IgD-negative memory B cell (primary cell): ENCODE data around the gene PLEKHG3. TPM values are rescaled to one million over a fixed set of nuclear protein-coding genes. Genes with fewer than 3 reads are reported as not detected.
"Not testable (repeated sequence)": the region's sequence is repeated elsewhere in the genome, so short reads cannot be mapped to it uniquely, and the experiment has no call there.

Experiments used
- H3K27ac Mint-ChIP-seq, 3 donors: one replicate each; pipeline ENCODE4 v1.8.0; 2020 to 2022; ENCODE audit warnings: mild to moderate bottlenecking in 3 of 3, mixed read lengths in 3 of 3, moderate library complexity in 1 of 3
- H3K27me3 Mint-ChIP-seq: one replicate; pipeline ENCODE4 v1.8.0; 2021; ENCODE audit warnings: mixed read lengths
- H3K36me3 Mint-ChIP-seq: one replicate; pipeline ENCODE4 v1.8.0; 2020; ENCODE audit warnings: mild to moderate bottlenecking, mixed read lengths
- H3K4me1 Mint-ChIP-seq, 3 donors: one replicate each; pipeline ENCODE4 v1.8.0; 2020 to 2022; ENCODE audit warnings: mixed read lengths in 3 of 3, mild to moderate bottlenecking in 1 of 3
- H3K4me3 Mint-ChIP-seq, 4 donors: one replicate each; pipeline ENCODE4 v1.8.0; 2020 to 2022; ENCODE audit warnings: mild to moderate bottlenecking in 4 of 4, mixed read lengths in 4 of 4, moderate library complexity in 3 of 4
- H3K9me3 Mint-ChIP-seq, 3 donors: one replicate each; pipeline ENCODE4 v1.8.0; 2020 to 2021; ENCODE audit warnings: mixed read lengths in 3 of 3, mild to moderate bottlenecking in 1 of 3
- polyA plus RNA-seq: library from polyadenylated mRNA; unstranded; fragments of 300-500 nt; fragmentation: Illumina TruSeq; gene quantifications from one replicate; pipeline ENCODE4 v1.2.3, GENCODE V29; 2021

Gene PLEKHG3
- 4.7 TPM for polyA plus RNA-seq

GRCh38 chr14:64704143-64704742 is at the start of gene PLEKHG3:
Gene PLEKHG3 (plus strand): TSS chr14:64704424. CDS start chr14:64727632, 23,208 bp downstream.
- Mint-ChIP-seq H3K36me3 (no peaks in the 10 kb centered on the region), H3K27me3 (peaks cover 50% of the 10 kb centered on the region), H3K4me1 (peaks cover 14 to 37% (median 28%) of the 10 kb centered on the region in 3 donors), H3K27ac (peak within 1 kb of the TSS in 1 of 3 donors; percentile 75), H3K4me3 (peak within 1 kb of the TSS; percentile 51 to 91 (median 76)), H3K9me3 (no peaks in the 10 kb centered on the region)

GRCh38 chr14:64654901-64655300 is 49.3 kb upstream of the PLEKHG3 start:
- peaks cover 5 to 9% (median 5%) of the 10 kb centered on the region in 3 donors for H3K4me1 Mint-ChIP-seq
- no peaks in the 10 kb centered on the region for H3K36me3 Mint-ChIP-seq
- no peak overlapping the region for H3K4me3 Mint-ChIP-seq
- H3K27ac Mint-ChIP-seq = no peak overlapping the region
- H3K27me3 Mint-ChIP-seq = peaks cover 5% of the 10 kb centered on the region
- peaks cover 0 to under 1% (median 0%) of the 10 kb centered on the region in 3 donors for H3K9me3 Mint-ChIP-seq

GRCh38 chr14:64656986-64657385 is 47.2 kb upstream of the PLEKHG3 start:
- Mint-ChIP-seq H3K4me3 (no peak overlapping the region), H3K27me3 (peaks cover 14% of the 10 kb centered on the region), H3K9me3 (no peaks in the 10 kb centered on the region), H3K36me3 (no peaks in the 10 kb centered on the region), H3K4me1 (peaks cover 5 to 9% (median 5%) of the 10 kb centered on the region in 3 donors), H3K27ac (no peak overlapping the region)

- Mint-ChIP-seq H3K27me3 (peaks cover 14% of the 10 kb centered on the region), H3K36me3 (no peaks in the 10 kb centered on the region), H3K4me3 (no peak overlapping the region), H3K9me3 (no peaks in the 10 kb centered on the region), H3K27ac (no peak overlapping the region), H3K4me1 (peaks cover 5 to 9% (median 5%) of the 10 kb centered on the region in 3 donors)
Measured at GRCh38 chr14:64658201-64658600, 46.0 kb upstream of the PLEKHG3 start.

- not testable (repeated sequence) for H3K36me3 Mint-ChIP-seq, H3K27ac Mint-ChIP-seq, H3K4me1 Mint-ChIP-seq, H3K9me3 Mint-ChIP-seq
- peak overlapping the region in 2 of 4 donors; percentile 63 to 72 for H3K4me3 Mint-ChIP-seq
- H3K27me3 Mint-ChIP-seq = peaks cover 13% of the 10 kb centered on the region
Measured at GRCh38 chr14:64658700-64659264, 45.4 kb upstream of the PLEKHG3 start.

- H3K9me3 Mint-ChIP-seq = no peaks in the 10 kb centered on the region
- H3K36me3 Mint-ChIP-seq = no peaks in the 10 kb centered on the region
- H3K4me1 Mint-ChIP-seq = peaks cover 5 to 6% (median 5%) of the 10 kb centered on the region in 3 donors
- peaks cover 13% of the 10 kb centered on the region for H3K27me3 Mint-ChIP-seq
- H3K27ac Mint-ChIP-seq = no peak overlapping the region
- peak overlapping the region in 1 of 4 donors; percentile 72 for H3K4me3 Mint-ChIP-seq
Measured at GRCh38 chr14:64659366-64659765, 44.9 kb upstream of the PLEKHG3 start.

- H3K4me1 Mint-ChIP-seq = peaks cover 2 to 6% (median 5%) of the 10 kb centered on the region in 3 donors
- H3K4me3 Mint-ChIP-seq = no peak overlapping the region
- H3K36me3 Mint-ChIP-seq = no peaks in the 10 kb centered on the region
- peaks cover 17% of the 10 kb centered on the region for H3K27me3 Mint-ChIP-seq
- no peaks in the 10 kb centered on the region for H3K9me3 Mint-ChIP-seq
- no peak overlapping the region for H3K27ac Mint-ChIP-seq
Measured at GRCh38 chr14:64663174-64663573, 41.0 kb upstream of the PLEKHG3 start.

- peaks cover 0 to 3% (median 3%) of the 10 kb centered on the region in 3 donors for H3K4me1 Mint-ChIP-seq
- H3K27me3 Mint-ChIP-seq = peaks cover 15% of the 10 kb centered on the region
- H3K4me3 Mint-ChIP-seq = no peak overlapping the region
- no peaks in the 10 kb centered on the region for H3K9me3 Mint-ChIP-seq
- no peaks in the 10 kb centered on the region for H3K36me3 Mint-ChIP-seq
- no peak overlapping the region for H3K27ac Mint-ChIP-seq
Measured at GRCh38 chr14:64671591-64671990, 32.6 kb upstream of the PLEKHG3 start.

GRCh38 chr14:64673316-64673715 is 30.9 kb upstream of the PLEKHG3 start:
- no peak overlapping the region for H3K4me3 Mint-ChIP-seq
- peaks cover 0 to 3% (median 3%) of the 10 kb centered on the region in 3 donors for H3K4me1 Mint-ChIP-seq
- H3K27me3 Mint-ChIP-seq = peaks cover 11% of the 10 kb centered on the region
- no peak overlapping the region for H3K27ac Mint-ChIP-seq
- H3K36me3 Mint-ChIP-seq = no peaks in the 10 kb centered on the region
- H3K9me3 Mint-ChIP-seq = no peaks in the 10 kb centered on the region

GRCh38 chr14:64673748-64674147 is 30.5 kb upstream of the PLEKHG3 start:
- no peak overlapping the region for H3K4me3 Mint-ChIP-seq
- H3K9me3 Mint-ChIP-seq = no peaks in the 10 kb centered on the region

GRCh38 chr14:64674829-64675228 is 29.4 kb upstream of the PLEKHG3 start:
- Mint-ChIP-seq H3K27ac (no peak overlapping the region), H3K4me1 (peaks cover 0 to 3% (median 3%) of the 10 kb centered on the region in 3 donors), H3K9me3 (no peaks in the 10 kb centered on the region), H3K27me3 (peaks cover 8% of the 10 kb centered on the region), H3K36me3 (no peaks in the 10 kb centered on the region), H3K4me3 (no peak overlapping the region)

More at GRCh38 chr14:64673748-64674147, 30.5 kb upstream of the PLEKHG3 start:
- H3K27me3 Mint-ChIP-seq = peaks cover 11% of the 10 kb centered on the region
- H3K4me1 Mint-ChIP-seq = peaks cover 0 to 3% (median 3%) of the 10 kb centered on the region in 3 donors
- H3K36me3 Mint-ChIP-seq = no peaks in the 10 kb centered on the region
- H3K27ac Mint-ChIP-seq = no peak overlapping the region

- H3K36me3 Mint-ChIP-seq = no peaks in the 10 kb centered on the region
- peaks cover 8% of the 10 kb centered on the region for H3K27me3 Mint-ChIP-seq
- H3K27ac Mint-ChIP-seq = no peak overlapping the region
- no peaks in the 10 kb centered on the region for H3K9me3 Mint-ChIP-seq
- peaks cover 0 to 3% (median 3%) of the 10 kb centered on the region in 3 donors for H3K4me1 Mint-ChIP-seq
- no peak overlapping the region for H3K4me3 Mint-ChIP-seq
Measured at GRCh38 chr14:64675312-64675711, 28.9 kb upstream of the PLEKHG3 start.

- no peaks in the 10 kb centered on the region for H3K36me3 Mint-ChIP-seq
- H3K4me3 Mint-ChIP-seq = no peak overlapping the region
- H3K27ac Mint-ChIP-seq = no peak overlapping the region
- no peaks in the 10 kb centered on the region for H3K9me3 Mint-ChIP-seq
- peaks cover 0 to 3% (median 3%) of the 10 kb centered on the region in 3 donors for H3K4me1 Mint-ChIP-seq
- peaks cover 6% of the 10 kb centered on the region for H3K27me3 Mint-ChIP-seq
Measured at GRCh38 chr14:64676410-64677008, 27.7 kb upstream of the PLEKHG3 start.

- Mint-ChIP-seq H3K27ac (peak overlapping the region in 1 of 3 donors; percentile 88), H3K4me1 (peaks cover 0 to 3% (median 2%) of the 10 kb centered on the region in 3 donors), H3K9me3 (no peaks in the 10 kb centered on the region), H3K27me3 (peaks cover 3% of the 10 kb centered on the region), H3K4me3 (no peak overlapping the region), H3K36me3 (no peaks in the 10 kb centered on the region)
Measured at GRCh38 chr14:64680013-64680713, 24.1 kb upstream of the PLEKHG3 start.

GRCh38 chr14:64680714-64681065 is 23.5 kb upstream of the PLEKHG3 start:
- no peak overlapping the region for H3K4me3 Mint-ChIP-seq
- no peaks in the 10 kb centered on the region for H3K36me3 Mint-ChIP-seq
- peaks cover 0 to 3% (median 2%) of the 10 kb centered on the region in 3 donors for H3K4me1 Mint-ChIP-seq
- no peaks in the 10 kb centered on the region for H3K9me3 Mint-ChIP-seq
- no peaks in the 10 kb centered on the region for H3K27me3 Mint-ChIP-seq
- H3K27ac Mint-ChIP-seq = no peak overlapping the region
